Lung (tissue), 12 donors: Measurements from ENCODE around the gene GALNT9. TPM values are rescaled to one million over a fixed set of nuclear protein-coding genes. Genes with fewer than 3 reads are reported as not detected.

Source experiments
- ATAC-seq: fragments of 200-7000 bp; cut with Tn5 transposase; one replicate; pipeline ENCODE4 v1.9.1; 2020; ENCODE audit warnings: moderate number of reproducible peaks; ENCODE audit not compliant: insufficient read depth, low FRiP score
- DNase-seq, 3 donors: peaks; one replicate each; pipeline ENCODE4 v3.0.0-alpha.2; 2013 to 2017
- H3K27ac ChIP-seq, 2 donors: one replicate each; pipeline ENCODE4 v1.5.1; 2013; ENCODE audit warnings: mild to moderate bottlenecking in 2 of 2, moderate library complexity in 2 of 2, control low read depth in 1 of 2, inconsistent platforms in 1 of 2, low read depth in 1 of 2, low read length in 1 of 2
- H3K27me3 ChIP-seq, 3 donors: one replicate each; pipeline ENCODE4 v1.5.1; 2013; ENCODE audit warnings: low read length in 2 of 3; ENCODE audit not compliant: control insufficient read depth in 3 of 3, insufficient read depth in 3 of 3
- H3K36me3 ChIP-seq, 4 donors: one replicate each; pipeline ENCODE4 v1.5.1; 2013; ENCODE audit warnings: low read length in 4 of 4, mild to moderate bottlenecking in 1 of 4, moderate library complexity in 1 of 4; ENCODE audit not compliant: control insufficient read depth in 4 of 4, insufficient read depth in 4 of 4
- H3K4me1 ChIP-seq, 5 donors: one replicate each; pipeline ENCODE4 v1.5.1; 2013; ENCODE audit warnings: low read length in 5 of 5, mild to moderate bottlenecking in 2 of 5, moderate library complexity in 1 of 5; ENCODE audit not compliant: control insufficient read depth in 5 of 5, insufficient read depth in 5 of 5
- H3K4me3 ChIP-seq: one replicate; pipeline ENCODE4 v1.5.1; 2013; ENCODE audit warnings: mild to moderate bottlenecking, control low read depth, moderate library complexity
- H3K9ac ChIP-seq, 2 donors: one replicate each; pipeline ENCODE4 v1.5.1; 2013; ENCODE audit warnings: low read length in 2 of 2, control low read depth in 1 of 2; ENCODE audit not compliant: insufficient read depth in 1 of 2
- H3K9me3 ChIP-seq, 4 donors: one replicate each; pipeline ENCODE4 v1.5.1; 2013; ENCODE audit warnings: low read length in 3 of 4, mild to moderate bottlenecking in 1 of 4, moderate library complexity in 1 of 4; ENCODE audit not compliant: control insufficient read depth in 4 of 4, insufficient read depth in 3 of 4
- WGBS, 2 donors: extraction: QIAGEN DNeasy Blood & Tissue Kit; methylation state at CpG; one replicate each; pipeline ENCODE4 v1.1.7; 2013; 5-methylcytosine and 5-hydroxymethylcytosine counted together
- polyA plus RNA-seq, 2 donors: library from polyadenylated mRNA; stranded (reverse); fragments of 200-250 nt; gene quantifications; one replicate each; pipeline ENCODE4 v1.2.1, GENCODE V29; 2013
- total RNA-seq, 2 donors: library from RNA; depleted of rRNA in 1 of 2; stranded (reverse); fragments of >200 nt in 1 of 2; gene quantifications; one replicate each; pipeline ENCODE4 v1.2.1, GENCODE V29; 2014 to 2021
- TF ChIP-seq, protein P1 (sequence below): IDR thresholded peaks from 2 replicates; pipeline ENCODE4 v1.5.1; 2012; ENCODE audit warnings: mild to moderate bottlenecking; ENCODE audit errors: control extremely low read depth, extremely low read depth
- donor health status: control.
- donor health status: control.
- donor health status: Bipolar disorder and iron deficiency.
- donor health status: healthy.
- donor health status: DM: yes; HTN: yes; CAD: no.

GALNT9 gene
- total and polyA plus RNA-seq, 4 donors = 0.13 to 1.7 (median 0.79) TPM

DNA sequence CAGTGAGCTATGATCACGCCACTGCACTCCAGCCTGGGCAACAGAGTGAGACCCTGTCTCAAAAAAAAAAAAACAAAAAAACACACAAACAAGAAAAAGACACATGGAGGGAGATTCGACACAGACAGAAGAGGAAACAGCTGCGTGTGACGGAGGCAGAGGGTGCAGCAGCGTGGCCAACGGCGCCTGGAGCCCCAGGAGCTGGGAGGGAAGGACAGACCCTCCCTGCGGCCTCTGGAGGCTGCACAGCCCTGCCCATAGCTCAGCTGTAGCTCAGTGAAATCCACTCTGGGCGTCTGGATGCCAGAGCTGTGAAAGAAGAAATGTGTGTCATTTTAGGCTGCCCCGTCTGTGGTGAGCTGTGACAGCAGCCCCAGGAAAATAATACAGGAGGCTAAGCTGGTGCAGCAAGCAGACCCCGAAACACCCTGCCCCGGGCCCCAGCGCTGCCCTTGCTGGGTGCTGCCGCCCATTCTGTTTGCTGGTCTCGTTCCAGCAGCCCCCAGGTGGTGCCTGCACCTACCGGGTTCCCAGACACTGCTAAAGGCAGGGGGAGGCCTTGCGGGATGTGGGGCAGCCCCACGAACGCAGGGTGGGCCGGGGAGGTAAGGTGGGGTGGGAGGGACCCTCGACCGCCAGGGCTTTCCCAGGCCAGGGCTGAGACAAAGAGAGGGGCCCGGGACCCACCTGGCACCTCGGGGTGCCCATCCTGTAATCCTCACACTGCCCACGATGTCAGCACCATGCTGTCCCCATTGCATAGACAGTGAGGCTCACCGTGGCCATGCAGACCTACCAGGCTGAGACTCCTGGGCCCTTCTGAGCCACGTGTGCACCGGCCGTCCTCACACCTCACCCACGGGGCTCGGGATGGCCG lies 21.2 kb downstream of the GALNT9 start:
- Histone ChIP-seq H3K9ac (no peak overlapping the region), H3K27me3 (peaks cover 0 to 7% (median 0%) of the 10 kb centered on the region in 3 donors), H3K4me3 (no peak overlapping the region), H3K9me3 (peaks cover 0 to 27% (median 0%) of the 10 kb centered on the region in 4 donors), H3K27ac (no peak overlapping the region), H3K4me1 (no peaks in the 10 kb centered on the region), H3K36me3 (no peaks in the 10 kb centered on the region)
- 61 to 62% methylated on average over 32 of the region's 32 CpGs for WGBS, 2 donors
- TF ChIP-seq, protein P1, sequence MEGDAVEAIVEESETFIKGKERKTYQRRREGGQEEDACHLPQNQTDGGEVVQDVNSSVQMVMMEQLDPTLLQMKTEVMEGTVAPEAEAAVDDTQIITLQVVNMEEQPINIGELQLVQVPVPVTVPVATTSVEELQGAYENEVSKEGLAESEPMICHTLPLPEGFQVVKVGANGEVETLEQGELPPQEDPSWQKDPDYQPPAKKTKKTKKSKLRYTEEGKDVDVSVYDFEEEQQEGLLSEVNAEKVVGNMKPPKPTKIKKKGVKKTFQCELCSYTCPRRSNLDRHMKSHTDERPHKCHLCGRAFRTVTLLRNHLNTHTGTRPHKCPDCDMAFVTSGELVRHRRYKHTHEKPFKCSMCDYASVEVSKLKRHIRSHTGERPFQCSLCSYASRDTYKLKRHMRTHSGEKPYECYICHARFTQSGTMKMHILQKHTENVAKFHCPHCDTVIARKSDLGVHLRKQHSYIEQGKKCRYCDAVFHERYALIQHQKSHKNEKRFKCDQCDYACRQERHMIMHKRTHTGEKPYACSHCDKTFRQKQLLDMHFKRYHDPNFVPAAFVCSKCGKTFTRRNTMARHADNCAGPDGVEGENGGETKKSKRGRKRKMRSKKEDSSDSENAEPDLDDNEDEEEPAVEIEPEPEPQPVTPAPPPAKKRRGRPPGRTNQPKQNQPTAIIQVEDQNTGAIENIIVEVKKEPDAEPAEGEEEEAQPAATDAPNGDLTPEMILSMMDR = no peak
- DNase-seq (no peak), ATAC-seq (no peak)

DNA sequence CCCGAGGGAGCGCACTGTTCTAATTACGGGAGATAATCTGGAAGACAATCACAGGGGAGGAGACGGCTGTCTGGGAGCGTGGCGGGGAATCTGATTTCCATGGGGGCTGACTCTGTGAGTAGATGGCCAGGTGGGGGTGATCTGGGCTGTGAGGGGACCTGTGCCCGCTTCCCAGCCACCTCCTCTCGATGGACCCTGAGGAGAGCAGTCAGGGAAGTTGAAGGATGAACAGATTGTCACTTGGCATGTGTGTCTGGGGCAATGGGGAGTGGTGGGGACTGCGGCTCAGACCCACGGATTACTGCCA lies 22.6 kb downstream of the GALNT9 start:
- WGBS, 2 donors = 78 to 80% methylated on average over 10 of the region's 10 CpGs
- no peaks in the 10 kb centered on the region for H3K4me1 ChIP-seq
- H3K9ac ChIP-seq = no peak overlapping the region
- H3K27me3 ChIP-seq = peaks cover 0 to 7% (median 0%) of the 10 kb centered on the region in 3 donors
- ATAC-seq = no peak
- H3K9me3 ChIP-seq = peaks cover 0 to 21% (median 0%) of the 10 kb centered on the region in 4 donors
- TF ChIP-seq, protein P1 = no peak
- no peak overlapping the region for H3K27ac ChIP-seq
- no peaks in the 10 kb centered on the region for H3K36me3 ChIP-seq
- DNase-seq = no peak
- no peak overlapping the region for H3K4me3 ChIP-seq

DNA sequence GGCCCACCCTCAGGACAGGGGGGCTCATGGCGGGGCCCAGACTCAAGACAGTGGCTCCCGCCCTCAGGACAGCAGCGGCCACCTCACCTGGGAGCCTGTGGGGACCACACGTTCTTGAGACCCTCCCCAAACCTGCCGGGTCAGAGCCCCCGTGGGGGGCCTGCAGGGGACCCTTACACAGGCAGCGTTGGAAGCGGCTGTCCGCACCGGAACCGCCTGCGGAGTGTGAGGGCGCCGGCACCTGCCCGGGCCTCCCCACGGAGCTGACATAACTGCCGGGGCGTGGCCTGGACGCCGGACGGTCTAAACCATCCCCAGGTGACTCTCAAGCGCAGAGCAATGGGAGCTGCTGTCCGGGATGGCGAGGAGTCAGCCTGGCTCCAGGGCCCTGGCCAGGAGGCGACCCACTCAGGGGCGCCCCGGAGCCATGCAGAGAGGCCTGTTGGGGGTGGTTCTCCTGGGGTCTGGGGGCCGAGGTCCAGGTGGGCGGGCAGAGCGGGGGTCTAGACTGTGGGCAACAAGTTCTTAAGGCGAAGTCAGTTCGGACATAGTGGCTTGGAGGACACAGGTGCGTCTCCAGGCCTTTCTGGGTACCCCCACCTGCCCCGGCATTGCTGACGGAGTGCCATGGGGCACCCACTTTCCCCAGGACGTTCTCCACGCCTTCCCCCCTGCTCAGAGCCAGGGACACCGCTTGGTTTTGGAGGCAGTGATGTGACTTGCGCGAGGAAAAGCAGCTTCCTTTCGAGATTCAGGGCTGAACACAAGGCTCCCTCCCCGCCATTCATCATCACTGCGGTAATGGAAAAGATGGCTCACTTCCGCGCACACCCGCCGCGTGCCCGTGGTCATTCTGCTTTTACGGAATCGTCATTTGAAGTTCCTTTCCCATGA lies 23.2 kb downstream of the GALNT9 start:
- Histone ChIP-seq H3K4me3 (no peak overlapping the region), H3K9ac (no peak overlapping the region), H3K4me1 (no peaks in the 10 kb centered on the region), H3K27me3 (peaks cover 0 to 5% (median 0%) of the 10 kb centered on the region in 3 donors), H3K36me3 (no peaks in the 10 kb centered on the region), H3K9me3 (peaks cover 0 to 16% (median 0%) of the 10 kb centered on the region in 4 donors), H3K27ac (no peak overlapping the region)
- DNase-seq (no peak), ATAC-seq (no peak)
- WGBS, 2 donors = 84% methylated on average over 51 of the region's 51 CpGs
- TF ChIP-seq, protein P1 = no peak
